Fibroblast of mammary gland (primary cell): ENCODE results near the gene PROP1.
A peak's percentile ranks its signal among the peaks of the same experiment; 100 is the strongest.
"Not testable (repeated sequence)": the region's sequence is repeated elsewhere in the genome, so short reads cannot be mapped to it uniquely, and the experiment has no call there.

Source experiments
- DNase-seq: peaks from one replicate; pipeline ENCODE4 v3.0.0-alpha.2; 2010; ENCODE audit warnings: low read depth
- H3K4me3 ChIP-seq: 2 replicates; pipeline ENCODE4 v1.5.1; 2011; ENCODE audit warnings: low read depth, mild to moderate bottlenecking, low read length, moderate library complexity; ENCODE audit not compliant: control insufficient read depth
- CTCF ChIP-seq: conservative IDR thresholded peaks from 2 replicates; pipeline ENCODE4 v1.5.1; 2011; ENCODE audit warnings: low read depth, low read length, inconsistent platforms; ENCODE audit not compliant: control insufficient read depth, insufficient read depth

Gene PROP1

GRCh38 chr5:177980743-177981151, 15.3 kb downstream of the PROP1 start:
- TF ChIP-seq CTCF: no peak
- peak; percentile 33 for DNase-seq
- H3K4me3 ChIP-seq: no peak overlapping the region

DNA sequence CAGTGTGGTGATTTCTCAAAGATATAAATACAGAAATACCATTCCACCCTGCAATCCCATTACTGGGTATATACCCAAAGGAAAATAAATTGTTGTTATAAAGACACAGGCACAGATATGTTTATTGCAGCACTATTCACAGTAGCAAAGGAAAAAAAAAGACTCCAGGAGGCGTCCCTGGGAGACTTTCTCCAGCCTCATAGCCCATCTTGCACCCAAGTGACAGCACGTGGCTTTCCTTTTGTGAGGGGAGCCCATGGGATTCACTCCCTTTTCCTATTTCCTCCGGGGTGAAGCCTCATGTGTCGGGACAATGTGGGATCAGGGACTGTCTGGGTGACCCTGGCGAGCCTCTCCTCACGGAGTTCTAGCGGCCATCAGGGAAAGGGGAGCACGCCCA, 18.4 kb downstream of the PROP1 start:
- not testable (repeated sequence) for DNase-seq, H3K4me3 ChIP-seq

DNA sequence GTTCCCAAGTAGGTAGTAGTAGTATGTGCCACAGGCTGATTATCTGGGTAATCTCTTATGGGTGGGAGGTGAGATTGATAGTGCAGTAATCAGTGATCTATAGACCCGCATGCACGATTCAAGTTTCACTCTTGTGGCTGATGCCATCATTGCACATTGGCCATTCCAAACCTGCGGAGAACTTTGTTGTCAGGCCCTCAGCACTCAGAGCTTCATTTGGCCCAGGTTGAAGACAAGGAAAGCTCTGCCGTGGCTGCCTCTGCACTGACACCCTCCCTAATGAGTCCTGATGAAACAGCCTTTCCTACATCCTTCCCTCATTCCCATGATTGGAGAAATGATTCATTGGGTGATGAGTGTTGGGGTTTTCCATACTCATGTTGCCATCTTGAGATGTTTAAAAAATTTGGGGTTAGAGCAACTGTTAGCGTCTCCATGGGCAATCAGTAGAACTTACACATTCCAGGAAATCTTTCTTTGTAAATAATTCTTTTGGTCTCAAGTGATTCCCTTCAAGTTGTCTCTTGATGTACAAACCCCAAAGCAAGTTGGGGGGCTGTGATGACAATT, 22.9 kb downstream of the PROP1 start:
- peak; percentile 14 for DNase-seq
- TF ChIP-seq CTCF: no peak
- no peak overlapping the region for H3K4me3 ChIP-seq

DNA sequence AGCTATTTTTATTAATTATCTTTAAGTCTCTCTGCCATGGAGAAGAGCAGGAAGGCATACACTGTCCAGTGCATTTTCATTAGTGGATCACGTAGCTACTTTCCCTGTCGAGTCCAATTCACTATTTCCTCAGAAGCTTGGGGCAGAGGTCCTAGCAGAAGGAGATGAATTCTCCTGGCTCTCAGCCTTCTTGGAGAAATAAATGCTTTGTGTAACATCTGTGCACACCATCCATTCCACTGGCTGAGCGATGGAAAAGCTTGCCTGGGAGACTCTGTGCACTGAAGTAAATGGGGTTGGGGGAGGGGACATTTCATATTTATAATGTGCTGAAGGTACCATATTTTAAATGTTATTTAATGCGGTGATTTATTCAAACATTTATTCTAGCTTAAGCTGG, 23.4 kb downstream of the PROP1 start:
- H3K4me3 ChIP-seq: no peak overlapping the region
- TF ChIP-seq CTCF: no peak
- DNase-seq: peak; percentile 10

GRCh38 chr5:177972014-177972413, 24.0 kb downstream of the PROP1 start:
- not testable (repeated sequence) for DNase-seq, H3K4me3 ChIP-seq

GRCh38 chr5:177968661-177969211, 27.3 kb downstream of the PROP1 start:
- no peak for DNase-seq
- TF ChIP-seq CTCF: no peak
- no peak overlapping the region for H3K4me3 ChIP-seq

- H3K4me3 ChIP-seq: no peak overlapping the region
Measured at GRCh38 chr5:177967221-177967887, 28.7 kb downstream of the PROP1 start.

More at GRCh38 chr5:177967221-177967887, 28.7 kb downstream of the PROP1 start:
- TF ChIP-seq CTCF: no peak
- peak; percentile 10 for DNase-seq
